ENCODE measurements around the gene TTC21B.

DNA sequence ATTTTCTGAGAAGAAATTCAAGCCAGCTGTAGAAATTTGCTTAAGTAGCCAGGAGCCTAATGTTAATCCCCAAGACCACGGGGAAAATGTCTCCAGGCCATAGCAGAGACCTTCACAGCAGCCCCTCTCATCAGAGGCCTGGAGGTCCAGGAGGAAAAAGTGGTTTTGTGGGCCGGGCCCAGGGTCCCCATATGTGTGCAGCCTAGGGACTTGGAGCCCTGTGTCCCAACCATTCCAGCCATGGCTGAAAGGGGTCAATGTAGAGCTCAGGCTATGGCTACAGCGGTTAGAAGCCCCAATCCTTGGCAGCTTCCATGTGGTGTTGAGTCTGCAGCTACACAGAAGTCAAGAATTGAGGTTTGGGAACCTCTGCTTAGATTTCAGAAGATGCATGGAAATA, 14.2 kb upstream of the TTC21B start:
- TF ChIP-seq, protein P1, sequence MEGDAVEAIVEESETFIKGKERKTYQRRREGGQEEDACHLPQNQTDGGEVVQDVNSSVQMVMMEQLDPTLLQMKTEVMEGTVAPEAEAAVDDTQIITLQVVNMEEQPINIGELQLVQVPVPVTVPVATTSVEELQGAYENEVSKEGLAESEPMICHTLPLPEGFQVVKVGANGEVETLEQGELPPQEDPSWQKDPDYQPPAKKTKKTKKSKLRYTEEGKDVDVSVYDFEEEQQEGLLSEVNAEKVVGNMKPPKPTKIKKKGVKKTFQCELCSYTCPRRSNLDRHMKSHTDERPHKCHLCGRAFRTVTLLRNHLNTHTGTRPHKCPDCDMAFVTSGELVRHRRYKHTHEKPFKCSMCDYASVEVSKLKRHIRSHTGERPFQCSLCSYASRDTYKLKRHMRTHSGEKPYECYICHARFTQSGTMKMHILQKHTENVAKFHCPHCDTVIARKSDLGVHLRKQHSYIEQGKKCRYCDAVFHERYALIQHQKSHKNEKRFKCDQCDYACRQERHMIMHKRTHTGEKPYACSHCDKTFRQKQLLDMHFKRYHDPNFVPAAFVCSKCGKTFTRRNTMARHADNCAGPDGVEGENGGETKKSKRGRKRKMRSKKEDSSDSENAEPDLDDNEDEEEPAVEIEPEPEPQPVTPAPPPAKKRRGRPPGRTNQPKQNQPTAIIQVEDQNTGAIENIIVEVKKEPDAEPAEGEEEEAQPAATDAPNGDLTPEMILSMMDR (IDR thresholded peaks at IDR 0.05 in 8 of 11, conservative IDR thresholded peaks at IDR 0.05 in 3 of 11): no peak
- TF ChIP-seq POLR2AphosphoS5 (IDR thresholded peaks at IDR 0.05): no peak
- no peak for TF ChIP-seq POLR2A (IDR thresholded peaks at IDR 0.05)

All from spleen (tissue), 7 donors.